ENCODE data around the gene CD44. TPM values are rescaled to one million over a fixed set of nuclear protein-coding genes. Genes with fewer than 3 reads are reported as not detected.
"Not testable (repeated sequence)": the region's sequence is repeated elsewhere in the genome, so short reads cannot be mapped to it uniquely, and the experiment has no call there.

CD44 gene
- total RNA-seq, 4 donors from 2014 or later, result 211 to 319 (median 266) TPM

DNA sequence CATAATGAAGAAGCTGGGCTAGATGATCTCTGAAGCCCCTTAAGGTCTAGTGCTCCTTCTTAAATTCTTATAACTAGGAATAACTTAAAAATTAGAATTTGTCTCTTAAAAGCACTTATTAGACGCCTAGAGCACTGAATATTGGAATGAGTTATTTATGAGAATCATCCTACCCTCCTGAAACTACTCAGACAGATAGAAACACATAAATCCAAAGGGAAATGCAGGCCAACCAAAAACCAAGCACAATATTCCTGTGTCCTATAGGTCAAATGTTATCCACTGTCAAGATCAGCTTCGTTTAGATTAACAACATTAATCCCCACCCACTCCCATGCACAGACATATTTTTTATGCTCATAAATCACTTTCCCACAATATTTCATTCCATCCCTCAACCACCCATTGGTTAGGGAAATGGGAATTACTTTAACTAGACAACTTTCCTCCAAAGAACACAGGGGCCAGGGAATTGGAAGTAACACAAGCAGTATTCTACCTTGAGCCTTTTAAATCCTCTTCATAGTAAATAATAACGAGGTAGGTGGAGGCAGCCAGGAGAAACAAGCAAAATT, 87.1 kb downstream of the CD44 start:
- Histone ChIP-seq H3K27me3 (no peaks in the 10 kb centered on the region), H3K36me3 (peaks cover 2 to 83% of the 10 kb centered on the region in 2 donors), H3K4me3 (no peak overlapping the region), H3K27ac (no peak overlapping the region), H3K9me3 (no peaks in the 10 kb centered on the region), H3K4me1 (peaks cover 3 to 25% (median 7%) of the 10 kb centered on the region in 3 donors)
- WGBS, 2 donors (ENCODE audit: low coverage in 1 of 2), result 44 to 69% methylated on average over 1 to 3 of the region's 3 CpGs
- ATAC-seq, result no peak
- TF ChIP-seq POLR2AphosphoS5 (IDR thresholded peaks at IDR 0.05), result no peak
- TF ChIP-seq POLR2A (IDR thresholded peaks at IDR 0.05), result no peak
- TF ChIP-seq EP300 (IDR thresholded peaks at IDR 0.05), result no peak
- TF ChIP-seq, protein P1, sequence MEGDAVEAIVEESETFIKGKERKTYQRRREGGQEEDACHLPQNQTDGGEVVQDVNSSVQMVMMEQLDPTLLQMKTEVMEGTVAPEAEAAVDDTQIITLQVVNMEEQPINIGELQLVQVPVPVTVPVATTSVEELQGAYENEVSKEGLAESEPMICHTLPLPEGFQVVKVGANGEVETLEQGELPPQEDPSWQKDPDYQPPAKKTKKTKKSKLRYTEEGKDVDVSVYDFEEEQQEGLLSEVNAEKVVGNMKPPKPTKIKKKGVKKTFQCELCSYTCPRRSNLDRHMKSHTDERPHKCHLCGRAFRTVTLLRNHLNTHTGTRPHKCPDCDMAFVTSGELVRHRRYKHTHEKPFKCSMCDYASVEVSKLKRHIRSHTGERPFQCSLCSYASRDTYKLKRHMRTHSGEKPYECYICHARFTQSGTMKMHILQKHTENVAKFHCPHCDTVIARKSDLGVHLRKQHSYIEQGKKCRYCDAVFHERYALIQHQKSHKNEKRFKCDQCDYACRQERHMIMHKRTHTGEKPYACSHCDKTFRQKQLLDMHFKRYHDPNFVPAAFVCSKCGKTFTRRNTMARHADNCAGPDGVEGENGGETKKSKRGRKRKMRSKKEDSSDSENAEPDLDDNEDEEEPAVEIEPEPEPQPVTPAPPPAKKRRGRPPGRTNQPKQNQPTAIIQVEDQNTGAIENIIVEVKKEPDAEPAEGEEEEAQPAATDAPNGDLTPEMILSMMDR (IDR thresholded peaks at IDR 0.05), result no peak

DNA sequence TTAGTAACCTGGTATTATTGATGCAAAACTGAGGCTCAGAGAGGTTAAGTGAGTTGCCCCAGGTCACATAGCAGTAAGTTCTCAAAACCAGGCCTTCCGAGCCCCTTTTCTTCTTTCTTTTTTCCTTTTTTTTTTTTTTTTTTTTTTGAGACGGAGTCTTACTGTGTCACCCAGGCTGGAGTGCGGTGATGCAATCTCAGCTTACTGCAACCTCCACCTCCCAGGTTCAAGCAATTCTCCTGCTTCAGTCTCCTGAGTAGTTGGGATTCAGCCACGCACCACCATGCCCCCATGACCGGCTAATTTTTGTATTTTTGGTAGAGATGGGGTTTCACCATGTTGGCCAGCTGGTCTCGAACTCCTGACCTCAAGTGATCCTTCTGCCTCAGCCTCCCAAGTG, 87.8 kb downstream of the CD44 start:
- H3K4me3 ChIP-seq, H3K9me3 ChIP-seq, ATAC-seq, H3K27me3 ChIP-seq: not testable (repeated sequence)
- Histone ChIP-seq H3K27ac (peak overlapping the region in 3 of 4 donors; percentile 40 to 54 (median 41)), H3K36me3 (peaks cover 2 to 78% of the 10 kb centered on the region in 2 donors), H3K4me1 (peaks cover 3 to 21% (median 7%) of the 10 kb centered on the region in 3 donors)
- WGBS, 2 donors (ENCODE audit: low coverage in 1 of 2), result 83 to 97% methylated on average over 1 to 6 of the region's 6 CpGs

DNA sequence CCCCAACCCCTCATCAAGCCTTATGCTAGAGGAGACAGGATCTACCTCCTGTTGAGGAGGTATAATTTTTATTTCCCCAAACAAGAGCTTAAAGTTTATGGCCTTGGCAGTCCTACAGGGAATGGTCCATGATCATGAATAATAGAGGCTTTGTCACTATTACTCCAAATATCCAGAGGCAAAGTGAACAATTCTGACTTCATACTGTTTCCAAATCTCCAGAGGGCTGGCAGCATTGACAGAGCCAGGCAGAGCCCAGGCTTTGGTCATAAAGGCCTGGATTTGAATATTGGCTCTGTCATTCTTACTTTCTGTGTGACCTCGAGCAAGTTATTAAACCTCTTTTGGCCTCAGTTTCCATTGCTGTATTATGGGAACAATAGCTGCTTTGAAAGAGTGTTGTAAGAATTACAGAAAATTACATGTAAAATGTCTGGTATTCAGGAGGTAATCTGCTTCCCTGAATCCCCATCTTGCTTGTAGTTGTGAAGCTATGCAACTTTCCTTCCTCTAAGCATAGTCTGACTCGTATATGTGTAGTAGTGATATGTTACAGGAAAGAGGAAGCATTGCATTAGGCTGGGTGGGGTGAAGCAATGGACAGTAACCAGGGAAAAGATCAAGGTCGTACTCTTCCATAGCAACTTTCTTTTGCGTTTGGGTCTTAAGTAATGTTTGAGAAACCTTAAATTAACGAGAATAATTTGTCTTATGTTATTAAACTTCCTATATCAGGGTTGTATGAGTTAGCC, 88.8 kb downstream of the CD44 start:
- Histone ChIP-seq H3K27me3 (no peaks in the 10 kb centered on the region), H3K36me3 (peaks cover 2 to 68% of the 10 kb centered on the region in 2 donors), H3K27ac (peak overlapping the region; percentile 16 to 54 (median 40)), H3K4me3 (no peak overlapping the region), H3K4me1 (peaks cover 7 to 24% (median 9%) of the 10 kb centered on the region in 3 donors), H3K9me3 (no peaks in the 10 kb centered on the region)
- ATAC-seq, result peak; percentile 57
- WGBS, 2 donors (ENCODE audit: low coverage in 1 of 2), result 59 to 63% methylated on average over 5 of the region's 5 CpGs
- TF ChIP-seq, protein P1 (IDR thresholded peaks at IDR 0.05), result no peak
- peak; percentile 34 for TF ChIP-seq POLR2AphosphoS5 (IDR thresholded peaks at IDR 0.05)

DNA sequence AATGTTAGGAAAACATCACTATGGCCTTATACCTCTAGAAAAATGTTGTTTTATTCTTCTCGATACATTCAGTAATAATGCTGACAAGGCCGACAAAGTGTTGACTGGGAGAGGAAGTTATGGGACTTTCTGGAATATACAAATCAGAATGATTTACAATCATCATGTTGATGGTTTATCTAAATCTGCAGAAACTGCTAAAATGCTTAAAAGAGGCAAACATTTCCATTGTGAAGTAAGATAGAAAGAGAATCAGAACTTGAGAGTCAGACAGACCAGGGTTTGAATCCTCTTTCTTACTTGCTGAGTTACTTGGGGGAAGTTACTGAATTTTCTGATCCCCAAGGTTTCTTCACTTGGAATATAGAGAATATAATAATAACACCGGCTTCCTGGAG, 89.4 kb downstream of the CD44 start:
- 55 to 66% methylated on average over 3 of the region's 3 CpGs for WGBS, 2 donors (ENCODE audit: low coverage in 1 of 2)
- TF ChIP-seq, protein P1 (IDR thresholded peaks at IDR 0.05), result no peak
- TF ChIP-seq POLR2AphosphoS5 (IDR thresholded peaks at IDR 0.05), result no peak
- no peak for TF ChIP-seq POLR2A (IDR thresholded peaks at IDR 0.05)
- TF ChIP-seq EP300 (IDR thresholded peaks at IDR 0.05), result no peak
- Histone ChIP-seq H3K27ac (peak overlapping the region; percentile 16 to 54 (median 40)), H3K27me3 (no peaks in the 10 kb centered on the region), H3K9me3 (no peaks in the 10 kb centered on the region), H3K36me3 (peaks cover 2 to 66% of the 10 kb centered on the region in 2 donors), H3K4me1 (peaks cover 4 to 24% (median 6%) of the 10 kb centered on the region in 3 donors), H3K4me3 (no peak overlapping the region)
- no peak for ATAC-seq

DNA sequence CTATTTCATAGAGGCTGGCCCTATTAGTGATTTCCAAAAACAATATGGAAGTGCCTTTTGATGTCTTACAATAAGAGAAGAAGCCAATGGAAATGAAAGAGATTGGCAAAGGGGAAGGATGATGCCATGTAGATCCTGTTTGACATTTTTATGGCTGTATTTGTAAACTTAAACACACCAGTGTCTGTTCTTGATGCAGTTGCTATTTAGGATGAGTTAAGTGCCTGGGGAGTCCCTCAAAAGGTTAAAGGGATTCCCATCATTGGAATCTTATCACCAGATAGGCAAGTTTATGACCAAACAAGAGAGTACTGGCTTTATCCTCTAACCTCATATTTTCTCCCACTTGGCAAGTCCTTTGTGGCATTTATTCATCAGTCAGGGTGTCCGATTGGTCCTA, 91.4 kb downstream of the CD44 start:
- 100% methylated on average over 1 of the region's 1 CpG for WGBS, 2 donors (ENCODE audit: low coverage in 1 of 2)
- Histone ChIP-seq H3K4me3 (no peak overlapping the region), H3K27ac (peak overlapping the region in 3 of 4 donors; percentile 5 to 12 (median 8)), H3K27me3 (no peaks in the 10 kb centered on the region), H3K4me1 (peaks cover 0 to 22% (median 6%) of the 10 kb centered on the region in 3 donors), H3K36me3 (peaks cover 2 to 50% of the 10 kb centered on the region in 2 donors), H3K9me3 (no peaks in the 10 kb centered on the region)
- ATAC-seq, result no peak
- TF ChIP-seq, protein P1 (IDR thresholded peaks at IDR 0.05), result no peak
- TF ChIP-seq POLR2AphosphoS5 (IDR thresholded peaks at IDR 0.05), result peak; percentile 5

Measured in gastroesophageal sphincter (tissue), 4 donors.